Stimulated activated CD8-positive, alpha-beta memory T cell treated with anti-CD3 and anti-CD28 coated beads, Interleukin-7, amount 100 ng/mL, for 4 hours (primary cell): ENCODE results near the gene VTI1B.
"Not testable (repeated sequence)": the region's sequence is repeated elsewhere in the genome, so short reads cannot be mapped to it uniquely, and the experiment has no call there.

Source experiments
- DNase-seq, 2 donors: peaks; one replicate each; pipeline ENCODE4 v3.0.0-alpha.2; 2020; ENCODE audit warnings: low read depth in 2 of 2

VTI1B gene

GRCh38 chr14:67674480-67675218 lies at the start of gene VTI1B:
Gene VTI1B, minus strand, starts transcription at chr14:67674632. Its CDS starts 143 bp downstream, at chr14:67674489.
- DNase-seq: peak in 1 of 2 donors; percentile 74

GRCh38 chr14:67722293-67722692 lies 47.9 kb upstream of the VTI1B start:
- DNase-seq: no peak

- no peak for DNase-seq
Observed at GRCh38 chr14:67721875-67722274, 47.4 kb upstream of the VTI1B start.

- DNase-seq: no peak
Observed at GRCh38 chr14:67719866-67720265, 45.4 kb upstream of the VTI1B start.

GRCh38 chr14:67719385-67719784 lies 45.0 kb upstream of the VTI1B start:
- DNase-seq: not testable (repeated sequence)

GRCh38 chr14:67718265-67718664 lies 43.8 kb upstream of the VTI1B start:
- no peak for DNase-seq

GRCh38 chr14:67717048-67717447 lies 42.6 kb upstream of the VTI1B start:
- no peak for DNase-seq

GRCh38 chr14:67710209-67710608 lies 35.8 kb upstream of the VTI1B start:
- DNase-seq: no peak

GRCh38 chr14:67709796-67710195 lies 35.4 kb upstream of the VTI1B start:
- not testable (repeated sequence) for DNase-seq

GRCh38 chr14:67709346-67709745 lies 34.9 kb upstream of the VTI1B start:
- not testable (repeated sequence) for DNase-seq

- no peak for DNase-seq
Observed at GRCh38 chr14:67705211-67705610, 30.8 kb upstream of the VTI1B start.

GRCh38 chr14:67704484-67705089 lies 30.2 kb upstream of the VTI1B start:
- no peak for DNase-seq

GRCh38 chr14:67703997-67704396 lies 29.6 kb upstream of the VTI1B start:
- DNase-seq: no peak

GRCh38 chr14:67701492-67701891 lies 27.1 kb upstream of the VTI1B start, which contains the start of gene RDH12:
Gene RDH12, plus strand, starts transcription at chr14:67701886. Its CDS starts 20,757 bp downstream, at chr14:67722643.
- DNase-seq: not testable (repeated sequence)

GRCh38 chr14:67698179-67698578 lies 23.7 kb upstream of the VTI1B start:
- DNase-seq: no peak

- no peak for DNase-seq
Observed at GRCh38 chr14:67697006-67697405, 22.6 kb upstream of the VTI1B start.

GRCh38 chr14:67695394-67695949 lies 21.0 kb upstream of the VTI1B start, which contains the start of gene RDH11:
Gene RDH11, minus strand, starts transcription at chr14:67695764. Its CDS starts 61 bp downstream, at chr14:67695703.
- peak; percentile 72 to 78 for DNase-seq

- DNase-seq: peak; percentile 61 to 67
Observed at GRCh38 chr14:67694791-67695393, 20.5 kb upstream of the VTI1B start.

GRCh38 chr14:67690011-67690410 lies 15.6 kb upstream of the VTI1B start:
- no peak for DNase-seq

GRCh38 chr14:67683842-67684241 lies 9.4 kb upstream of the VTI1B start:
- DNase-seq: no peak

- no peak for DNase-seq
Observed at GRCh38 chr14:67680941-67681340, 6.5 kb upstream of the VTI1B start.

GRCh38 chr14:67680121-67680602 lies 5.7 kb upstream of the VTI1B start:
- DNase-seq: no peak
